H1 (cell line): Measurements from ENCODE around the gene SLC4A11.

Source experiments
- JUN ChIP-seq: IDR thresholded peaks from 2 replicates; pipeline ENCODE4 v1.6.1; 2011; ENCODE audit warnings: low read depth, mild to moderate bottlenecking, improper control_type of control experiment, low read length
- SIX5 ChIP-seq: IDR thresholded peaks from 2 replicates; pipeline ENCODE4 v1.6.1; 2011; ENCODE audit warnings: mild to moderate bottlenecking, low read depth, low read length
- TAF1 ChIP-seq: IDR thresholded peaks from 2 replicates; pipeline ENCODE4 v1.6.1; 2011; ENCODE audit warnings: mild to moderate bottlenecking, low read depth, low read length

DNA sequence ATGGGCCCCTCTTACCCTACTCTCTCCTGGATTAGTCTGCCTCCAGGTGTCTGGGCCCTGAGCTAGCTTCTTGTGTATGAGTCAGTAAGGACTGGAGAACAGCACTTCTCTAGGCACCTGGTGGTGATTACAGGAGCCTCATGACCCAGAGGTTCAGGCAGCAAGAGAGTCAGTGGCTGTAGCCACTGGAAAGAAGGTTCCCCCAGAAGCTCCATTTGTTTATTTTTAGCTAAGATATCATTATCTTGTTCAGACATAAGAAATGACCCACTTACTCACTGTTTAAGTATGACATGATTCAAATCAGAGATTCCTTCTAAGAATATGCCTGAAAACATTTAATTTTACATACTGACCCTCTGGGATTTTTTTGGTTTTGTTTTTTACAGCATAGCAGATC is 23.6 kb upstream of the SLC4A11 start:
- no peak for TF ChIP-seq SIX5
- no peak for TF ChIP-seq JUN
- no peak for TF ChIP-seq TAF1
